ENCODE data around the gene JMJD7. TPM values are rescaled to one million over a fixed set of nuclear protein-coding genes. Genes with fewer than 3 reads are reported as not detected.

Gene JMJD7
- total RNA-seq, 1 experiment from 2014 or later: 11.7 TPM

DNA sequence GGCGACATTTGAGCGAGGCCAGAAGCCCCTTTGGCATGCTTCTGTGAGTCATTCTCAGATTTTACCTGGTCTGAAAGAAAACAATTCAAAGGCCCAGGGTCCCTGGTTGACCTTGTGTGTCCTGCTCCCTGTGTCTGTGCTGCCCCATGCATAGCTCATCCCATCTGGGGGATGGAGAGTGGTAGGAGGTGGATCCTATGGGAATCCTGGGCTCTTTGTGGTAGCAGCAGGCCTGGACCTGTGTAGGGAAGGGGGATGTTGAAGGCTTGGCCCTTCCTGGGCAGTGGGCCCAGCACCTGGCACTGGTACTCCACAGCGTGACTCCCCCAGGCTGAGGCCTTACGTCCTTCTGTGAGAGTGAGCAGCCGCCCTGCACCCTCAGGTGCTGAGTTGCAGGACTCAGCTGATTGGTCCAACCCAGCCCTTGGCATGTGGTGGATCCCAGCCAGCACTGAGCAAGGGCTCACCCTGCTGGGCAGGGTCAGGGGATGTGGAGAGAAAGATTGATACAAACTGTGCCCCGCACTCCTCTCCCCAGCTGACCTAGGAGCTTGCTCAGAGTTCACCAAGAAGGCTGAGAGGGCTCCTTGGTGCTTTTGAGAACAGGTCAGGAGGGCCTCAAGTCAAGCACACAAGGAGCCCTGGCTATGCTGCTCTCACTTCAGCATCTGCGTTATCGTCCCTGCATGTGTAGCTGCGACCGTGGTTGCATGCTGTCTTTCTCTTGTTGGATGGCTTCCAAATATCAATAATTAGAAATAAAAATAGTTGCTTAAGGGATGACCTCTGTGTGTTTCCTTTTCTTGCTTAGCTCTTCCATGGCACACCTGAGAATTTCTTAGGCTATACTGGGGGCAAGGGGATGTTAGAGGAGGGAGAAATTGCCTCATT lies 21.4 kb upstream of the JMJD7 start:
- Histone ChIP-seq H3K9me2 (ENCODE audit: insufficient read depth) (no peaks in the 10 kb centered on the region), H3F3A (ENCODE audit: insufficient read depth, low read depth) (no peaks in the 10 kb centered on the region), H3K27ac (no peak overlapping the region), H3K79me2 (ENCODE audit: low read depth) (no peaks in the 10 kb centered on the region), H3K36me3 (ENCODE audit: low read depth) (no peaks in the 10 kb centered on the region), H3K4me1 (replicated peaks; ENCODE audit: insufficient read depth) (no peaks in the 10 kb centered on the region), H2AFZ (no peak overlapping the region), H3K4me2 (no peak overlapping the region), H3K9me3 (ENCODE audit: insufficient read depth, low read depth) (no peaks in the 10 kb centered on the region), H3K27me3 (ENCODE audit: insufficient read depth, low read depth) (no peaks in the 10 kb centered on the region), H4K20me1 (ENCODE audit: insufficient read depth) (no peaks in the 10 kb centered on the region), H3K4me3 (no peak overlapping the region)
- intact Hi-C loops (cut with micrococcal nuclease; ENCODE audit: unreplicated experiment): loop anchor here (1.0 kb wide), 1 partner anchor 32 kb away; the partner anchor contains the start of gene MAPKBP1
- BruUV-seq (replicated peaks): no TSS peak
- peak in 1 of 2 experiments; percentile 52 for DNase-seq
- TF ChIP-seq, protein P1, sequence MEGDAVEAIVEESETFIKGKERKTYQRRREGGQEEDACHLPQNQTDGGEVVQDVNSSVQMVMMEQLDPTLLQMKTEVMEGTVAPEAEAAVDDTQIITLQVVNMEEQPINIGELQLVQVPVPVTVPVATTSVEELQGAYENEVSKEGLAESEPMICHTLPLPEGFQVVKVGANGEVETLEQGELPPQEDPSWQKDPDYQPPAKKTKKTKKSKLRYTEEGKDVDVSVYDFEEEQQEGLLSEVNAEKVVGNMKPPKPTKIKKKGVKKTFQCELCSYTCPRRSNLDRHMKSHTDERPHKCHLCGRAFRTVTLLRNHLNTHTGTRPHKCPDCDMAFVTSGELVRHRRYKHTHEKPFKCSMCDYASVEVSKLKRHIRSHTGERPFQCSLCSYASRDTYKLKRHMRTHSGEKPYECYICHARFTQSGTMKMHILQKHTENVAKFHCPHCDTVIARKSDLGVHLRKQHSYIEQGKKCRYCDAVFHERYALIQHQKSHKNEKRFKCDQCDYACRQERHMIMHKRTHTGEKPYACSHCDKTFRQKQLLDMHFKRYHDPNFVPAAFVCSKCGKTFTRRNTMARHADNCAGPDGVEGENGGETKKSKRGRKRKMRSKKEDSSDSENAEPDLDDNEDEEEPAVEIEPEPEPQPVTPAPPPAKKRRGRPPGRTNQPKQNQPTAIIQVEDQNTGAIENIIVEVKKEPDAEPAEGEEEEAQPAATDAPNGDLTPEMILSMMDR (conservative IDR thresholded peaks at IDR 0.05): no peak
- no peak for TF ChIP-seq EZH2 (IDR thresholded peaks at IDR 0.05; ENCODE audit: low read depth)
- ChIA-PET POLR2A (ENCODE audit: unreplicated experiment) (no interaction called here), CTCF (interaction anchor here (0.5 to 1.6 kb wide), 5 partner anchors 32 to 341 kb away, joined by 3 to 7 read pairs (median 3); partner anchors contain the start of gene MAPKBP1)

DNA sequence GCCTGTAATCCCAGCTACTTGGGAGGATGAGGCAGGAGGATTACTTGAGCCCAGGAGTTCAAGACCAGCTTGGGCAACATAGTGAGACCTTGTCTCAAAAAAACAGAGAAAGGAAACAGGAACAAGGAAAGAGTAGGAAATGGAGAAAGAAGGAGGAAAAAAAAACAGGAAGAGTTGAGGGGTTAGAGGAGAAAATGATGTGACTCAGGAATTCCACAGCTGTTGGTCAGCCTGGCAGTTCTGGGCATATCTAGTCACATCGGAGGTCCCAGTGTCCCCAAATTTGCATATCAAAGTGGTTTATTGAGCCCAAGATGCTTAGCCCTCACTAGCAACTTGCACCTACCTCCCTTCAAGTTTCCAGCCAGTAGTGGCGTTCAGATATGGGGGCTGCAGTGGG lies 18.8 kb upstream of the JMJD7 start:
- H3K4me2 ChIP-seq: no peak overlapping the region
- ChIA-PET POLR2A (ENCODE audit: unreplicated experiment) (no interaction called here), CTCF (interaction anchor here (0.7 kb wide), 1 partner anchor 35 kb away, joined by 3 read pairs; the partner anchor contains the start of gene MAPKBP1)

DNA sequence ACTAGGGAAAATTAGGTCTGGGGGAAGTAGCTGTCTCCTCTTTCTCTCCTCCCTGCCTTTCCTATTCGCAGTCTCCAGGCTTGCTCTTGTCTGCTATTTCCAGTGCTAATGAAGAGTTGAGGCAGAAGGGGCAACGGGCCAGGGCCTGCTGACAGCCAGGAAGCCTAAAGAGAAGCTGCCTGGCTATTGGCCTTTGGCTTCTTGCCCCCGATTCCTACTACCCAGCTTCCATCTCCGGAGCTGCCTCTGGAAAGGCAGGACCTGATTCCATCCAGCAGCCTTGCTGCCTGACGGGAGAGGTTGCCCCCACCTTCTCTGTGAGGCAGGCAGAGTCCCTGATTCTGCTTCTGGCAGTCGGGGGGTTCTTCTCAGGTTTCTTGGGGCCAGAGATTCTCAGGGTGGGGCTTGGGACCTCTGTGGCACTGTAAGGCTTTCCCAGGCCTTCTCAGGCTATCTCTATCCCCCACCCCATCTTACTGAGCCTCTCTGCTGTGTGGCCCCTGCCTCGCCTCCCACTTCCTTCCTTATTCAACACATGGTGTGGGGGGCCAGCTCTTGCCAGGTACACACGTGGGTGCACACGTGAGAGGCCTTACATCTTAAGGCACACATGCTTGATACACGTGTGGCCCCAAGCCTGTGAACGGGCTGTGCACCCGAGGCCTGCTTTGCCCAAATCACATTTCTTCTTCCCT lies 18.2 kb upstream of the JMJD7 start:
- intact Hi-C loops (cut with micrococcal nuclease; ENCODE audit: unreplicated experiment): loop anchor here (5.0 to 10.0 kb wide), 2 partner anchors 255 to 907 kb away; partner anchors contain the start of gene TYRO3
- Histone ChIP-seq H3K36me3 (ENCODE audit: low read depth) (no peaks in the 10 kb centered on the region), H3F3A (ENCODE audit: insufficient read depth, low read depth) (no peaks in the 10 kb centered on the region), H4K20me1 (ENCODE audit: insufficient read depth) (no peaks in the 10 kb centered on the region), H3K4me1 (replicated peaks; ENCODE audit: insufficient read depth) (no peaks in the 10 kb centered on the region), H3K4me3 (no peak overlapping the region), H3K9me3 (ENCODE audit: insufficient read depth, low read depth) (no peaks in the 10 kb centered on the region), H2AFZ (no peak overlapping the region), H3K4me2 (no peak overlapping the region), H3K9me2 (ENCODE audit: insufficient read depth) (no peaks in the 10 kb centered on the region), H3K79me2 (ENCODE audit: low read depth) (no peaks in the 10 kb centered on the region), H3K27me3 (ENCODE audit: insufficient read depth, low read depth) (no peaks in the 10 kb centered on the region), H3K27ac (no peak overlapping the region)
- no peak for TF ChIP-seq EZH2 (IDR thresholded peaks at IDR 0.05; ENCODE audit: low read depth)
- TF ChIP-seq, protein P1 (conservative IDR thresholded peaks at IDR 0.05): no peak
- POLR2A ChIA-PET (ENCODE audit: unreplicated experiment): no interaction called here
- BruUV-seq (replicated peaks): no TSS peak
- CTCF ChIA-PET: interaction anchor here (1.0 kb wide), 1 partner anchor 95 kb away, joined by 17 read pairs; no protein-coding TSS in a partner anchor
- no peak for DNase-seq

More for the DNA sequence above, 18.8 kb upstream of the JMJD7 start:
- no peak for DNase-seq
- BruUV-seq (replicated peaks): no TSS peak
- no peaks in the 10 kb centered on the region for H3K9me3 ChIP-seq (ENCODE audit: insufficient read depth, low read depth)
- H3K27me3 ChIP-seq (ENCODE audit: insufficient read depth, low read depth): no peaks in the 10 kb centered on the region
- no peak overlapping the region for H2AFZ ChIP-seq
- H3K9me2 ChIP-seq (ENCODE audit: insufficient read depth): no peaks in the 10 kb centered on the region
- no peaks in the 10 kb centered on the region for H3K36me3 ChIP-seq (ENCODE audit: low read depth)
- TF ChIP-seq EZH2 (IDR thresholded peaks at IDR 0.05; ENCODE audit: low read depth): no peak
- H3F3A ChIP-seq (ENCODE audit: insufficient read depth, low read depth): no peaks in the 10 kb centered on the region
- no peaks in the 10 kb centered on the region for H3K4me1 ChIP-seq (replicated peaks; ENCODE audit: insufficient read depth)
- H4K20me1 ChIP-seq (ENCODE audit: insufficient read depth): no peaks in the 10 kb centered on the region
- no peaks in the 10 kb centered on the region for H3K79me2 ChIP-seq (ENCODE audit: low read depth)
- H3K4me3 ChIP-seq: no peak overlapping the region
- intact Hi-C loops (cut with micrococcal nuclease; ENCODE audit: unreplicated experiment): no loop called here
- no peak overlapping the region for H3K27ac ChIP-seq
